Left kidney (tissue), 2 donors: ENCODE data around the gene PERCC1. TPM values are rescaled to one million over a fixed set of nuclear protein-coding genes. Genes with fewer than 3 reads are reported as not detected.
"Not testable (repeated sequence)": the region's sequence is repeated elsewhere in the genome, so short reads cannot be mapped to it uniquely, and the experiment has no call there.

Experiments
- DNase-seq: peaks from one replicate; pipeline ENCODE4 v3.0.0-alpha.2; 2013
- polyA plus RNA-seq: library from polyadenylated mRNA; unstranded; fragments of 120-200 nt; gene quantifications from one replicate; pipeline ENCODE4 v1.2.1, GENCODE V29; 2013; ENCODE audit not compliant: insufficient read length

Gene PERCC1
- polyA plus RNA-seq, 1 donor, result 0.20 TPM

GRCh38 chr16:1450218-1450617, 19.3 kb downstream of the PERCC1 start:
- no peak for DNase-seq

GRCh38 chr16:1450841-1451240, 20.0 kb downstream of the PERCC1 start:
- no peak for DNase-seq

DNA sequence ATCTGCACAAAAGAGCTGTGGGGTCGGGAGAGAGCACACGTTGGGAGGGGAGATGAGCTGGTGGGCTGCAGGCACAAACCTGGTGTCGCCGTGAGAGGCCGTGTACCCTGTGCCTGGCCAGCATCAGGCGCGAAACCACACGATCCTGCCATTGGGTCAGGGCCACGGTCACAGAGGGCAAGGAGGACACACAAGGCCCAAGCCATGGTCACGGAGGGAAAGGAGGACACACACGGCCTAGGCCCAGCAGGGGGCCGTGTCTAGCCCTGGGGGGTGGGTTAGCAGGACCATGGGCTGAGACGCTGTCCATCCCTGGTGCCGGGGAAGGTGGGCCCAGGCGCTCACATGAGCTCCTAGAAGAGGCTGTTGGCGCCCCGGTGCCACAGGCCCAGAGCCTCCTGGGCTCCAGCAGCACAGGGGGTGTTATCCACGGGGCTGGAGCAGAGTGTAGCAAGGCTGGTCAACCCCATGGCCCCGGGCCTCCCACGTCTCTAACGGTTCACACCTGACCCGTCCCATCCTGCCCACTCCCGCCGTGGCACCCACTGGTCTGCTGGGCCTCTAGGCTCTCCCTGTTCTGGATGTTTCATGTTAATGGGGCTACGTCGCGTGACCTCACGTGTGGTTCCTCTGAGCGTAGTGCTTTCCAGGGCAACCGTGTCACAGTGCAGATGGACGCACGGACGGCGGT, 21.0 kb downstream of the PERCC1 start:
- DNase-seq, result no peak

DNA sequence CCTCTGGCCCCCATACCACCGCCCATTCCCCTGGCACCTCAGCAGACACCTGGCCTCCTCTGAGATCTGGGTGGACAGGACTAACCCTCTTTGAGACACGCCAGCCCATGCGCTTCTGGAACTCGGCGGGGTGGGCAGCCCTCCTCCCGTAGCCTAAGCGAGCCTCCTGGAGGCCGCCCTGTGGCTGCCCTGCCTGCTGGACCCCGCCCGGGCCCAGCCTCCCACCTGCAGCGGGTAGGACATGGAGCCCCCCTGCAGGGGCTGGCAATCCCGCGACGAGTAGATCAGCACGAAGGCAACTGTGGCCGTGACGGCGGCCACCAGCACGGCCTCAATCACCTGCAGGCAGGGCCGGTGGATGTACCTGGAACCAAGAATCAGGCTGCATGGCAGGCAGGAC, 21.7 kb downstream of the PERCC1 start:
- DNase-seq, result no peak

DNA sequence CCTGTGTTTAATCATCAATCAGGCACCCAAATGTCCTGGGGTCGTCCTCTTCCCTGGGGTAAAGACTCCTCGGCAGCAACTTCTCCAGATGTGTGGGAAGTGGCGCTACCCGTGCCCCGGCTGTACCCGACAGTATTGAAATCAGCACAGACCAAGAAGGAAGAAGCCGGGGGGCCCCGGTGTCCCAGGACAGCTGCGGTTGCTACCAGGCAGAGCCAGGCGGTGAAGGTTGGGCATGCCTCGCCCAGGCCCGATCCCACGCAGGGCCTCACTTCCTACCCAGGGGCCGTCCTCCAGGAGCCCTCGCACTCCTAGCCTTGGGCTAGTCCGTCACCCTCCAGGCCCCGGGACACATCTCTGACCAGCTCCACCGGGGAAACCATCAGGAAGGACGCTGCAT, 22.4 kb downstream of the PERCC1 start:
- no peak for DNase-seq

DNA sequence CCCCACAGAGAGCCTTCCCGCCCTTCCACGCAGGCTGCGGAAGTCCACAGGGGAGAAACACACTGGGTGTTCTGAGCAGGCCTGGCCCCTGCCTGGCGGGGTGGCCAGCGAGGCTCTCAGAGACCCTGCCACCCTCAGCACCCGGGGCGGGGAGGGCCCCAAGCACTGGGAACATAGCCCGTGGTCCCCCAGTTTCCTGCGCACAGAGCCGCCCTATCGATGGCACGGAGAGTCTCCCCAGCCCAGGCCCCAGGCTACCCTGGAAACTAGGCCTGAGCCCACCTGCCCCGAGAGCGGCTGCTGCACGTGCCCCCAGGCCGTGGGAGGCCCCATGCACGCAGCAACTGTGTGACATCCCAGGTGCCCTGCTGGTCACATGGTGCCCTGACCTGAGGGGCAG, 23.7 kb downstream of the PERCC1 start:
- DNase-seq, result no peak

- DNase-seq, result no peak
Measured at GRCh38 chr16:1455190-1456171, 24.6 kb downstream of the PERCC1 start.

GRCh38 chr16:1456951-1457350, 26.1 kb downstream of the PERCC1 start:
- DNase-seq, result no peak

- DNase-seq, result no peak
Measured at GRCh38 chr16:1457489-1458245, 26.8 kb downstream of the PERCC1 start.

DNA sequence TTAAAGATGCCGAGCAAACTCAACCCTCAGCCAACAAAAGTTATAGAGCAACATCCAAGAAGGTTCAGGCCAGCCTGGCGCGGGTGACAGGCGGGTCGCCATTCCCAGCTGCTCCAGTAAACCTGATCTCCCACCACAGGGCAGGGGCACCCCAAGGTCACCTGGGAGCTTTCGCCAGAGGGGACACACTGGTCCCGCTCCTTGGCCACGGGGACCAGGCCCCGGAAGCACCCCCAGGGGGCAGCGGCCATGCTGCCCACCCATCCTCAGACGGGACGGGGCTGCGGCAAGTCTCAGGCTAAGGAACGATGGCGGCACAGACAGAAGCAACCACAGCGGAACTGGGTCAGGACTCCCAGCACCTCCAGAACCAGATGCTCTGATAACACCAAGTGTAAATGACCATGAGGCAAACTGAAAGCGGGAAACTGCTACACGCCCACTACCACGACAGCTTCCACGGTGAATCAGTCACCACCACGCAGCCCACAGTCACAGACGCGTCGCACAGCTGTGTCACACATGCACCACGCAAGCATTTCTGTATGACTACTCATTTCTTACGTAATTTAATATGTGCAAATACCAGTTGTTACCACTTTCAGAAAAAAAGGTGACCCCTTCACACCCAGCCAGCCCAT, 27.6 kb downstream of the PERCC1 start:
- DNase-seq, result no peak

DNA sequence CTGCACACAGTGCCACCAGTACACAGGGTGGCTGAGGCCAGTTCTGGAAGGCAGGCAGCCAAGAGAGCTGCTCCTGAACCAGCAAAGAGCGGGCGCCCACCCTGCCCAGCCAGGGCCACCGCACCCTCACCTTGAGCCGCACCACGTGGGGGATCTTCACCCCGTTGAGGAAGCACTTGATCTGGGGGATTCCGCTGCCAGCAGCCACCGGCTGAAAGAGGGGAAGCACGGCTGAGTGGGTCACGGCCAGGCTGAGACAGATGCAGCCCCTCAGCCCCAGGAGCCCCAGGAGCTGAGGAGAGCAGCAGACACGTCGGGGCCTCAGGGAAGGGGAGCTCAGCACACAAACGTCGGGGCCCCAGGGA, 28.1 kb downstream of the PERCC1 start:
- DNase-seq, result no peak

- DNase-seq, result no peak
Measured at GRCh38 chr16:1459967-1460366, 29.1 kb downstream of the PERCC1 start.

DNA sequence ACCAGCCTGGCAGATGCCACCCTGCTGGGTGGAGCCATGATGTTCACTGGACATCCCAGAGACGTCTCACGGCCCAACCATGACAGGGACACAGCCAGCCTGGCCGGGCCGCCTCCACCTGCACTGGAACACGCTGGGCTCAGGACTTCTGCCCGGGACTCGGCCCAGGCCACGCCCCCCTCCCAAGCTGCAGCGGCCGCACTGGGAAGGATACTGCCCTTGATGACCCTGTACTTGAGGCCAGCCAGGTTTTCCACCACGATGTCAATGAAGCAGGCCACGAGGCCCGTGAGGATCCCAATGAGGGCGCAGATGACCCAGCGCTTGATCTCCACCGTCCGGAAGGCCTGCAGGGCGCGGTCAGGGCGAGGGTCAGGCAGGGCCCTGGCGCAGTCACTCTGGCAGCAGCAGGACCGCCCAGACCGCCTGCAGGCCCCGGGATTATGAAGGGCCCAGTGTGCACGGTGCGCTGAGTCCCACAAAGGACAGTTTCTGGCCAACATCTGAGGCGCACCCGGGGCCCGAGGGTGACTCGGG, 29.8 kb downstream of the PERCC1 start:
- no peak for DNase-seq

DNA sequence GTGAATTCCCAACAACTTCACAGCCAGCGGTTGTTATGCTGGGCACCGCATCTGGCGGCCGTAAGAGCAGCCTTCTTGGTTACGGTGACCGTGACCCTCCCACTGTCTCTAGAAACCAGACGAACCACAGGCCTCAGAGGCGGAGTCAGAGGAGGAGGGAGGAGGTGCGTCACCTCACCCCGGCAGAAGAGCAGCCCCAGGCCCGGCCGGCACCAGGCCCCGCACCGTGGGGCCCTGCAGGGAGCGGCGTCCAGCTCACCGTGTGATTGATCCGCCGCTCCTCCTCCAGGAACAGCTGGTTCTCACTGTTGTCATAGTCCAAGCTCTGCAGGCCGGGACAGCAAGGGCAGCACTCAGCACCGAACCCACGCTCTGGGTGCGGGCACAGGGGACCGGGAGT, 30.3 kb downstream of the PERCC1 start:
- DNase-seq, result no peak

DNA sequence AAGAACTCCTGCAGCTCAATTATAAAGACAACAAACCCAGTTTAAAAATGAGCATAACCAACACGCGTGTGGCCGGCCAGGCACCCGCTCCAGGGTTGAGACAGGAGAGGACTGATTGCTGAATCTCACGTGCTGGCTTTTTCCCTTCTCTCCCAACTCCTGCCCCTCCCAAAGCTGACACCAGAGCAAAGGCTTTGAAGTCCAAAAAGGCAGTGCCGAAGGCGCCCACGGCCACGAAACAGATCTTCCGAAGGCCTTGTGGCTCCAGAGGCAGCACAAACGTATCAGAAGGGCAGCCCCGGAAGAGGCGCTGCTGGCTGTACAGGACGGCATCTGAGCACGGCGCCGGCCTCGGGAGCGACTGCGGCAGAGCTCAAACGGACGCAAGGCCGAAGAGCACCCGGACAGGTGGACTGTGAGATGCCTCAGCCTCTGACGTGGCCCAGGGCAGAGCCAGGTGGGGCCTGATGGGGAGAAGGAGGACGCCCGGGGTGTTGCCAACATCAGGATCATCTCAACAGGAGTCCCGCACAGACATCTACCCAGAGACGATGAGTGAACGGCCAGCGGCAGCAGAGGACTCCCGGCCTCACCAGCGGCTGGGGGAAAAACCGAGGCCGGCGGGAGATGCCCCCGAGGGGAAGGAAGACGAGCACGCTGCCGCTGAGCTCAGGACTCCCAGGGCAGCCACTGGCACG, 33.5 kb downstream of the PERCC1 start:
- no peak for DNase-seq

- DNase-seq, result no peak
Measured at GRCh38 chr16:1464894-1465566, 34.2 kb downstream of the PERCC1 start.

DNA sequence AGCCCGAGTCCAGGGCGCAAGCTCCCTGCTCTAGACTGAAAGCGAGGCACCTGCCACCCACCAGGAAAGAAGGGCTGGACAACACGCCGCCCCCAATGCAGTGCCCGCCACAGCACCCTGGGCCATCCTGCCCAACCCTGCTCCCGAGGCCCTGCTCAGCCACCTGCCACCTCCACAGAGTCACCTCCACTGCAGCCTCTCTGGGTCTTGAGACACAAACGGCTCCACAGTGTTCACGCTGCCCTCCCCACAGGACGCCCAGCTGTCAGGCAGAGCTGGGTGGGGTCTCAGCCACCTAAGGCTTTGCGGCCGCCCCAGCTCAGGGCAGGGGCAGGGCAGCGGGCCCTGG, 34.7 kb downstream of the PERCC1 start:
- DNase-seq, result no peak

DNA sequence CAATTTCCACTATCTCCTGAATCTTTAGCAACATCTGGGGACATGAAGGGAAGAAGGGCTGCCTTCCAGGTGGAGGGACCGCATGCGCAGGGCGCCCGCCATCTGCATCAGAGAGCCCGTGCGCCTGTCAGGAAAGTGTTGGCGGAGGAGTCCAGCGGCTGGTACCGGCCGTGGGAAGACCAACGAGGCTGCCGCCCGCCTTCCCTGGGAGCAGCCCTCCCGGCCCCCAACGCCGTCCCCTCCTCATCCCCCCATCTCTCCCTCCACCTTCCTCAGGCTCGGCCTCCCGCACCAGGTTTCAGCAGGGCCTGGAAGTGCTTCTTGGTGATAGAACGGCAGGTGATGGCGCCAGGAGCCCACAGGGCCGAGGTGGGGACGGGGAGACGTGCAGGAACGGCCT, 35.2 kb downstream of the PERCC1 start:
- DNase-seq, result no peak

DNA sequence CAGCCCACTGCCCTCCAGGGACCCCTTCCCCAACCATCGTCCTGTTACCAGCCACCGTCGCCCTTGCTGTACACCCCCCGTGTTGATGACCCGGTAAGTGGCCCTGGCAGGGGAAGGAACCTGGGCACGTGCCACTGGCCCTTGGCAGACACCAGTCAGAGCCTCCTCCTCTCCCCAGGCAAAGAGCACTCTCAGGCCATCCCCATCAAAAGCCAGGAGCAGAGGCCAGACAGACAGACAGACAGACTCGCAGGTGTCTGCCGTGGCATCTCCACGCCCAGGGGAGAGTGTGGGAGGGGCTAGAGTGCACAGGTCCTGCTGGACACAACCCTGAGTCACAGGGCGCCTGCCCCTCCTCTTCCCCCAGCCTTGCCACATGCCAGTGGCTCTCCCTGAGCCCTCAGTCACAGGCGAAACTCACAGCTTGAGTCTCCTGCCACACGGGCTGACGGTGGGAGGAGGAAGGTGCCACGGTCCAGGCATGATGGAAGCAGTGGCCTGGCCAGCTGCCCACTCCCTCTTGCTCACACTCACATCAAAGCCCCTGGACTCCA, 36.2 kb downstream of the PERCC1 start:
- DNase-seq, result no peak

DNA sequence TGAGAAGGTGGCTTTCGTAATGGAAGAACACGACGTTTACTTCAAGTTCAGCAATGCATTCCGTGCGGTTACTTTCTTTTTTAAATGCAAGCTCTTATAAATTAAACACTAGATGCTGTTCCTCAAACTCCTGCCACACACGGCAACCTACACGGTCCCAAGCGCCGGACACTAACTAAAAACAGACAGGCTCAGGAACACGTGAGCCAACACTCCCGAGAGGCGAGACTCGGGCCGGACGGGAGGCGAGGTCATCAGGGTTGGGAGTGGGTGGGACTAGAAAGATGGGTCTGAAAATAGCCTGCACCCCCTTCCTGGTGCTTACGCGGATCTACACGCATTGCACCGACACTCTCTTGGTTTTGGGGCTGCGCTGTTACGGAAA, 37.5 kb downstream of the PERCC1 start:
- no peak for DNase-seq

DNA sequence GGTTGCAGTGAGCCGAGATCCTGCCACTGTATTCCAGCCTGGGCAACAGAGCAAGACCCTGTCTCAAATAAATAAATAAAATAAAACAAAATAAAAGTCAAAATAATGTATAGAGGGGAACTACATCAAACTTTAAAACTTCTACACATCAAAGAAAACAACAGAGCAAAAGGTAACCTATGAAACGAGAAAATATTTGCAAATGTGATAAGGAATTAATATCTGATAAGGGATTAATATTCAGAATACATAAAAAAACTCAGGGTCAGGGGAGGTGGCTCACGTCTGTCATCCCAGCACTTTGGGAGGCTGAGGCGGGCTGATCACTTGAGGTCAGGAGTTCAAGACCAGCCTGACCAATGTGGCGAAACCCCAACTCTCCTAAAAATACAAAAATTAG, 38.3 kb downstream of the PERCC1 start:
- not testable (repeated sequence) for DNase-seq
